A375 (cell line): ENCODE data around the gene GABRP. TPM values are rescaled to one million over a fixed set of nuclear protein-coding genes. Genes with fewer than 3 reads are reported as not detected.

ENCODE experiments used
- total RNA-seq: library from RNA; depleted of rRNA; stranded (reverse); fragments of >200 nt; shearing (Covaris generic); gene quantifications from 2 replicates; pipeline ENCODE4 v1.2.3, GENCODE V29; 2014; rRNA removed

GABRP gene, protein sequence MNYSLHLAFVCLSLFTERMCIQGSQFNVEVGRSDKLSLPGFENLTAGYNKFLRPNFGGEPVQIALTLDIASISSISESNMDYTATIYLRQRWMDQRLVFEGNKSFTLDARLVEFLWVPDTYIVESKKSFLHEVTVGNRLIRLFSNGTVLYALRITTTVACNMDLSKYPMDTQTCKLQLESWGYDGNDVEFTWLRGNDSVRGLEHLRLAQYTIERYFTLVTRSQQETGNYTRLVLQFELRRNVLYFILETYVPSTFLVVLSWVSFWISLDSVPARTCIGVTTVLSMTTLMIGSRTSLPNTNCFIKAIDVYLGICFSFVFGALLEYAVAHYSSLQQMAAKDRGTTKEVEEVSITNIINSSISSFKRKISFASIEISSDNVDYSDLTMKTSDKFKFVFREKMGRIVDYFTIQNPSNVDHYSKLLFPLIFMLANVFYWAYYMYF
- not detected in 2 replicates for total RNA-seq

DNA sequence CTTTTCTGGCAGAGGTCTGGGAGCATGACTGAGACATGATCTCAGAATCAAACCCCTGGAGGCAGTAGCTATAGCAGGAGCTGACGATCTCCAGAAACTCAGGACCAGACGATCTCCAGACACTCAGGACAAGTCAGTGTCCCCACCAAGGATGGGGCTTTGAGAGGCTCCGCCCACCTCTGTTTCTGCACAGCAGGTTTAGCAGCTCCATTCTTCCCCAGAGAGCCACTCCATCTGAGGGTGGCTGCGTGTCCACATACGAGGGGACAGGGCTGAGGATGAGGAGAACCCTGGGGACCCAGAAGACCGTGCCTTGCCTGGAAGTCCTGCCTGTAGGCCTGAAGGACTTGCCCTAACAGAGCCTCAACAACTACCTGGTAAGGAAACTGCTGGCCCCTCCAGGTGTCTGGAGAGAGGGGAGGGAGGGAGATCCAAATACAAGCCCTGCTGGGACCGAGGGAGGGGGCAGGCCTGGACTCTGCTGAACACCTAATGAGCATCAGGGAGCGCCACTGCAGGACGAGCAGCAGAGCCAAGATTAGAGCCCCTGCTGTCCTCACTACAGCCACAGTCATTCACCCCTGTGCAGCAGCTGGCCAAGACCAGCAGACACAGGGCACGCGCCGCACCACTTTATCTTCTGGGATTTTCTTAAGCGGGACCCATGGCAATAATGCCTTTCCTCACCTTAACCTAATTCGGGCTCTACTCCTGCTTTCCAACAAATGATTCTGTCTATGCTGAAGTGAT is at the start of gene GABRP:
TSS of gene GABRP (plus strand) at position 228 of the 750 bp plus-strand sequence. CDS start 4,891 bp downstream, outside the sequence.

DNA sequence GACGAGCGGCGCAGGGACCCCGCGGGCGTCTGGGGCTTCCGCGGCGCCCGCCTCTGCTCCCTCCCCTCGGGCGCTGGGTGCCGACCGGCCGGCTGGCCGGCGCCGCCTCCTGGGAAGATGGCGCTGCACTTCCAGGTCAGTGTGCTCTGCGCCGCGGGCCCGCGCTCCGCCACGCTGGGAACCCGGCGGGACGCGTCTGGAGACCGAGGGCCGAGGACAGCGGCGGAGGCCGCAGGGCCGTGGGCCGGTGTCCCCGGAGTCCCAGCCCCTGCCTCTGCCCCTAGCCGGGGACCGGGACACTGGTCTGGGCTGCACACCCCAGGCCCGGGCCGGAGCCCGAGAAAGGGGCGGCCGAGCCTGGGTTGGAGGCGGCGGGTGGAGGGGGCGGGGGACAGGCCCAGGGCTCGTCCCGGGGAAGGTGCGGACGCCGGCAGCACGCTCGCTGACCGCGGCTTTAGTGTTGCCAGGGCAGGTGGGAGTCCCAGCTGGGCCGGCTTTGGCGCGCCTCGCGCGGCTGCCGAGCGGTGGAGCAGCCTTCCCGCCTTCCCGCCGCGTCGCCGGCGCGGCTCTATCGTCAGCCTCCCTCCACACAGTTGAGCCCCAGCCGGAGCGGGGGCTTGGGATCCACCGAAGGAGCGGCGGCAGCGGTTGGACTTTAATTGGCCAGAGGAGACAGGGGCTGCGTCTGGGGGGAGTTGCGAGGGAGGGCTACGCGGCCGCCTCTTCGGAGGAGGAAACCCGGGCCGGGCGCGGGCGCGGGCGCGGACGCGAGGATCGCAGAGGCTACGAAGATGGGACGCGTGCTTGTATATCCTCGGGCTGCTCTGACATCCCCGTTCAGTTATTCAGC is 78.6 kb downstream of the GABRP start, which contains the start of gene RANBP17:
TSS of gene RANBP17 (plus strand) at position 102 of the 850 bp plus-strand sequence.

Other genes with a start within 250 kb of the GABRP start
- 4.5 and 12.4 TPM in 2 replicates for gene RANBP17, start 78.3 kb downstream of the GABRP start, total RNA-seq